GM21723 (cell line): ENCODE measurements around the gene RNF2.

Experiments
- ATAC-seq: cut with Tn5 transposase; IDR thresholded peaks from one replicate; pipeline ENCODE4 v1.9.1; 2021; ENCODE audit warnings: mild to moderate bottlenecking, moderate library complexity; ENCODE audit not compliant: unreplicated experiment

The RNF2 gene

GRCh38 chr1:185087746-185088145 is 42.4 kb downstream of the RNF2 start:
- no peak for ATAC-seq

DNA sequence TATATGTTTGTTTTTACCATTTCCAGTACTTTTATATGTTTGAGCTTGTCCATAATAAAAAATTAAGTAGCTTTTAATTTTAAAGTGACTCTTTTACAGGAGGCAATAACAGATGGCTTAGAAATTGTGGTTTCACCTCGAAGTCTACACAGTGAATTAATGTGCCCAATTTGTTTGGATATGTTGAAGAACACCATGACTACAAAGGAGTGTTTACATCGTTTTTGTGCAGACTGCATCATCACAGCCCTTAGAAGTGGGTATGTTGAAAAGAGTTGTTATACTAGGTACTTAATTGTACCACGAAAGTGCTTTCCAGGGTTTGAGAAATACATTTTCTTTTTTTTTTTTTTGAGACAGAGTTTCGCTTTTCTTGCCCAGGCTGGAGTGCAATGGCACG is 46.1 kb downstream of the RNF2 start:
- no peak for ATAC-seq

GRCh38 chr1:185094761-185095160 is 49.4 kb downstream of the RNF2 start:
- no peak for ATAC-seq

DNA sequence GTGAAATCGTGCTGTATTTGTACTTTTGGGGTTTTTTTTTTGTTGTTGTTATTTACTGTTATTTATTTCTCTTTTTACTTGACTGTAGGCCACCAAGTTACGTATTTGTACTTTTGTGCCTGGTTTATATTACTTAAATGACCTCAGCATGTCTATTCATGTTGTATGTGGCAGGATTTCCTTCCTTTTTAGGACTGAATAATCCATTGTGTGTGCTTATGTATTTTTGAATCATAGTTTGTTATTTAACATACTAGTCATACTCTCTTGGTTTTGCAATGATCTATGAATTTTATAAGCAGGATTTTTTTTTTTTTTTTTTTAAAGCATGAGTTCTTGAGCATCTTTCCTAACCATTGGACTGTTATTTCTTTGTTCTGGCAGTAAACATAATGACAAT is 51.2 kb downstream of the RNF2 start:
- no peak for ATAC-seq

DNA sequence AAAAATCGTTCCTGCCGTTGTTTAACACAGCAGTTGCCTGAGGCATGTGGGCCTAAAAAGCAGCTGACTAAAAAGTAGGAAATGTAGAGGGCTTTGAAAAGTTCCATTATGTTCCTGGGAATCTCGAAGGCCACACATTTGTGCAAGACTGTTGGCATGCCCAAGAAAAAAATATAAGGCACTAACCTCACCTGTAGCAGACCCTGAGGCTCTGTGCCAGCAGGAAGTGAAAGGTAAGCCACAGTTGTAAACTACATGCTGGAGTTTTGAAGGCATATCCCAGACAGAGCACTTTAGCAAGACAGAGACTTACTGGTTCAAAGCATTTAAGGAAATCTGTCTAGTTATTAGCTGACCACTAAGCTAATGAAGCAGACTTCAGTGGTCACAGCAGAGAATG is 58.7 kb downstream of the RNF2 start:
- ATAC-seq: no peak

DNA sequence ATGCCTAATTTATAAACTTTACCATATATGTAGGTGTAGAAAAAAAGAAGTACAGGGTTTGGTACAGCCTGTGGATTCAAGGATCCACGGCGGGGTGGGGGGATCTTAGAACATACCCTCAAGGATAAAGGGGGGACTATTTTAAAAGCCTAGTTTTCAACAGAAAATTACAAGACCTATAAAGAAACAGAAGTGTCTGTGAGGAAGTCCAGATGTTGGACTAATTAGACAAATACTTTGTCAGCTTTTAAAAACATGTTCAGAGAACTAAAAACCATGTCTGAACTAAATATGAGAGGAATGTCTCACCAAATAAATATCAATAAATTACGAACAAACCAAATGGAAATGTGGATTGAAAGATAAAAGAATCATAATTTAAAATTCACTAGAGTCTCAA is 59.8 kb downstream of the RNF2 start:
- no peak for ATAC-seq

GRCh38 chr1:185108321-185108720 is 63.0 kb downstream of the RNF2 start:
- ATAC-seq: no peak

- no peak for ATAC-seq
Measured at GRCh38 chr1:185110145-185110544, 64.8 kb downstream of the RNF2 start.

DNA sequence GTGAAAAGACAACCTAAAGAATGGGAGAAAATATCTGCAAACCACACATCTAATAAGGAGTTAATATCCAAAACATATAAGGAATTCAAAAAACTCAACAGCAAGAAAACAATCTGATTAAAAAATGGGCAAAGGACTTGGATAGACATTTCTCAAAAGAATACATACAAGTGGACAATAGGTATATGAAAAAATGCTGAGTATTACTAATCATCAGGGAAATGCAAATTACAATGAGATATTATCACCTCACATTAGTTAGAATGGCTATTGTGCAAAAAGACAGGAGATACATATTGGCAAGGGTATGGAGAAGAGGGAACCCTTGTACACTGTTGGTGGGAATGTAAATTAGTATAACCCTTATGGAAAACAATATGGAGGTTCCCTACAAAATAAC is 66.5 kb downstream of the RNF2 start:
- ATAC-seq: no peak

DNA sequence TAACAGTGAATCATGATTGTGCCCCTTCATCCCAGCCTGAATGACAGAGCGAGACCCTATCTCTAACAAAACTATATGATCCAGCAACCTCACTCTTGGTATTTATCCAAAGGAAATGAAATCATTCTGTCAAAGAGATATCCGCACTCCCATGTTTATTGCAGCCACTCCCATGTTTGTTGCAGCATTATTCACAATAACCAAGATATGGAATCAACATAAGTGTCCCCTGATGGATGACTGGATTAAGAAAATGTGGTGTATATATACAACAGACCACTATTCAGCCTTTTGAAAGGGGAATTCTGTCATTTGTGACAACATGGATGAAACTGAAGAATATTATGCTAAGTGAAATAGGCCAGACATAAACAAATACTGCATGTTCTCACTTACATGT is 67.0 kb downstream of the RNF2 start:
- no peak for ATAC-seq

DNA sequence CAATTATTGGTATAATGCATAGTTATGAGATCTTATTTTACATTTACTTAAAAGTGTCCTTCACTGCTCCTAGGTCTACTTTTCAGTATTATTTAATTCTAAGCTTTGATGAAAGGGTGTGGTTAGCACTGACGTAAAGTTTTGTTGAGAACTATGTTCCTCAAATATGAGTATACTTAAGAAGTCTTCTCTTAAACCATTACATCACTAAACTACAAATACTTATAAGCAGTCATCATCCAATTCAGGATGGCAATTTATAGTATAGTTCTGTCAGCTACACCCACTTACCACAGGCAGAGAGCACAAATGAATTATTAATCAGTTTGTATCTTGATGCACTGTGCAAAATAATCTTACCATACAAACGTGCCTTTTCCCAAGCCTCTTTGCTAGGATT is 84.3 kb downstream of the RNF2 start:
- no peak for ATAC-seq

- ATAC-seq: no peak
Measured at GRCh38 chr1:185132534-185132933, 87.2 kb downstream of the RNF2 start.

DNA sequence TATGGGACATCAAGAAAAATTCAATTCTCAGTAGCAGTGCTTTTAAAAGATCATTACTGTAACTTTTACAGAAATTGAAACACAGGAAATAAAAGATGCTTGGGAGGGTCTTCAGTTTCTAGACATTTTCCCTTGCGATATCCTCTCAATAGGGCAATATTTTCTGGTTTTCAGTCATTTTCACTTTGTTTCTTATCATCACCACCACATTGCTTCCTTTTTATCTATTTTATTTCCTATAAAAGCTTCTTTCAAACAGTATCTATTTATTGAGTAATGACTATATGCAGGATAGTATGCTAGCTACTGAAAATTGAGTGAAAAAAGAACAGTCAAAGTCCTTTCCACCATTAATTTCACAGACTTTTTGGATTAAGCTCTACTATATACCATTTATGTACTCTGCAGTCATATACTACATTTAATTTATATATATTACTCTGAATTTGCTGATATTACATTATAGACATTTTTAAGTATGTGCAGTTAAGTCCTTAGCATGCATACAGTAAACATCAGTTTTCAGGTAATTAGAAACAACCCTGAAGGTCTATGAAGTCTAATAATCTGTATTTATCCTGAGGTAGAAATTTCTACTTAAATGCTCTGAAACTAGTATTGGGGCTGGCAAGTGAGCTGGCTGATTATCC is 92.7 kb downstream of the RNF2 start:
- ATAC-seq: no peak

- no peak for ATAC-seq
Measured at GRCh38 chr1:185139246-185139645, 93.9 kb downstream of the RNF2 start.

DNA sequence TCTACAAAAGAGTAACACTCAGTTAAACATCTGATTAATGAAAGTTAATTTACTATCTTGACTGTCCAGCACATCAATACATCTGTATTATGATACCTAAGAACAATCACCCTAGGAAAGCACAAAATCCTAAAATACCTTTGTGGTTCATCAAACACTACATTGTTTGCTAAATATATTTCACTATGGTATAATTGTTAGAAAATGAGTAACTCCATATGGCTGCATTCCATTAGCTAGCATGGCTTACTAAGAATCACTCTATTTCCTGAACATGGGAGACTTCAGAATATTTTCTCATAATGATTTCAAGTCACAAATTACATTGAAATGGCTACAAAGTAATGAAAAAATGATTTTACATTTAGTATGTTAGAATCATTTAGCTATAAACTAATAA is 98.9 kb downstream of the RNF2 start:
- no peak for ATAC-seq

DNA sequence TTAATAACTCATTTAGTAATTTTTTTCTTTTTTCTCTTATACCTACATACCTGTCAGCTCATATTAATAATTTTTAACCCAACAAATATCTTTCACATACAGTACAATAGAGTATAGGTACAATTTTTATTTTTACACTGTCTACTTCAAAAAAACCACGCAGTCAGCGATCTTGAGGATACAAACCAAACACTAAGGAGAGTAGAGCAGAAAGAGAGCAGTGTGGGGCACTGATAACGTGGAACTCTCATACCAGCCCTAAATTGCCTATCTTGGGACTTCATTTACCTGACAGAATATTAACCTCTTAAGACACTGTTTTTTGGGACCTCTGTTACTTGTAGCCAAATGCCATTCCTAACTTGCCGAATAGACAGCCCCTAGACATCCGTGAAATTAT is 105.9 kb downstream of the RNF2 start:
- ATAC-seq: no peak
